Activated T-helper 1 cell treated with anti-CD3 and anti-CD28 coated beads, Interleukin-2, amount 50 U/mL, for 16 hours (primary cell): ENCODE measurements around the gene GET4.
"Not testable (repeated sequence)": the region's sequence is repeated elsewhere in the genome, so short reads cannot be mapped to it uniquely, and the experiment has no call there.

Experiments
- DNase-seq, 2 donors: peaks; one replicate each; pipeline ENCODE4 v3.0.0-alpha.2; 2020; ENCODE audit warnings: low read depth in 1 of 2, low spot score in 1 of 2

Gene GET4

GRCh38 chr7:925601-926000, 49.2 kb downstream of the GET4 start:
- no peak for DNase-seq

- DNase-seq = no peak
Measured at GRCh38 chr7:926061-927030, 50.0 kb downstream of the GET4 start.

- no peak for DNase-seq
Measured at GRCh38 chr7:927031-927671, 50.8 kb downstream of the GET4 start.

GRCh38 chr7:929311-929711, 53.0 kb downstream of the GET4 start:
- DNase-seq = no peak

- DNase-seq = no peak
Measured at GRCh38 chr7:930975-931758, 54.8 kb downstream of the GET4 start.

- no peak for DNase-seq
Measured at GRCh38 chr7:931871-932650, 55.7 kb downstream of the GET4 start.

GRCh38 chr7:932651-932975, 56.3 kb downstream of the GET4 start:
- no peak for DNase-seq

GRCh38 chr7:934469-935163, 58.3 kb downstream of the GET4 start:
- DNase-seq = no peak

- no peak for DNase-seq
Measured at GRCh38 chr7:935164-935873, 59.0 kb downstream of the GET4 start.

GRCh38 chr7:935874-936385, 59.6 kb downstream of the GET4 start:
- DNase-seq = no peak

GRCh38 chr7:936386-937054, 60.2 kb downstream of the GET4 start:
- no peak for DNase-seq

- DNase-seq = no peak
Measured at GRCh38 chr7:937856-938484, 61.6 kb downstream of the GET4 start.

GRCh38 chr7:938546-939185, 62.3 kb downstream of the GET4 start:
- DNase-seq = no peak

GRCh38 chr7:939843-940242, 63.5 kb downstream of the GET4 start:
- no peak for DNase-seq

GRCh38 chr7:940599-941408, 64.5 kb downstream of the GET4 start:
- no peak for DNase-seq

GRCh38 chr7:943793-944192, 67.4 kb downstream of the GET4 start:
- DNase-seq = not testable (repeated sequence)

GRCh38 chr7:944744-945143, 68.4 kb downstream of the GET4 start:
- no peak for DNase-seq
